Astrocyte of the cerebellum (primary cell): ENCODE results near the gene CYBC1.

Experiments
- DNase-seq: peaks from one replicate; pipeline ENCODE4 v3.0.0-alpha.2; 2011; ENCODE audit warnings: low read depth
- H3K4me3 ChIP-seq: 2 replicates; pipeline ENCODE4 v1.5.1; 2011; ENCODE audit warnings: mild to moderate bottlenecking, low read depth, low read length, moderate library complexity
- CTCF ChIP-seq: IDR thresholded peaks from 2 replicates; pipeline ENCODE4 v1.5.1; 2012; ENCODE audit warnings: low read length, low read depth, moderate library complexity, mild to moderate bottlenecking; ENCODE audit errors: missing control alignments
- in situ Hi-C: cut with HindIII; loops from 2 replicates; pipeline ENCODE4 v1.10.0; 2017; ENCODE audit warnings: low sequenced_read_pairs

The CYBC1 gene

GRCh38 chr17:82435601-82436583 lies 14.7 kb downstream of the CYBC1 start:
- TF ChIP-seq CTCF, result no peak
- no peak for DNase-seq
- in situ Hi-C loops, result no loop called here
- no peak overlapping the region for H3K4me3 ChIP-seq

DNA sequence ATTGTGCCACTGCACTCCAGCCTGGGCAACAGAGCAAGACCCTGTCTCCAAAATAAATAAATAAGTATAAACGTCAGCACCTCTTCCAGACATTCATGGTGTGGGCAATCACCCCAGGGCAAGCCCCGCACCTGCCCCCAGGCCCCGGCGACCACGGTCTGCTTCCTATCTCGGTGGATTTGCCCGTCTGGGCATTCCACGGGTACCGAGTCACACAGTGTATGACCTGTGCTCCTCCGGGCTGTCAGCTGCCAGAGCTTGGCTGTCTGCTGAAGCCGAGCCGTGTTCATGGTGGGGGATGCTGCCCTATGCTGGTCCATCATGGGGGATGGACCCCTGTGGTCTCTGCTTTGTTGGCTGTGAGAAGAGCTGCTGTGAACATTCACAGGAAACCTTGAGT lies 15.4 kb downstream of the CYBC1 start:
- no peak overlapping the region for H3K4me3 ChIP-seq
- no peak for TF ChIP-seq CTCF
- in situ Hi-C loops, result no loop called here
- DNase-seq, result no peak

DNA sequence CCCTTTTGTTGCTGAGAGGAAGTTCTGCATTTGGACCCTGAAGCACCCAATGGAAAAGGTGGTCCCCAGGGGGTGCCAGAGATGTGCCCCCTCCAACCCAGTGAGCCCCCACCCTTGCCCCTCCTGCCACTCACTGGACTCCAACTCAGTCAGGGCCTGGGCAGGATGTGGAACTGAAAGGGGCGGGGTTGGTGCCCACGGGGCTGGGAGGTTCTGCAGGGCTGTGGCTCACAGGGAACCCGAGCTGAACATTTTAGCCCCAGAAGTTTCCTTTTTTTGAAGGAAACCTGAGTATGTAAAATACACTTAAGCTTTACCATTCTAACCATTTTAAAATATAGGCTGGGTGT lies 16.4 kb downstream of the CYBC1 start:
- no peak for DNase-seq
- TF ChIP-seq CTCF, result no peak
- no peak overlapping the region for H3K4me3 ChIP-seq
- in situ Hi-C loops, result no loop called here

DNA sequence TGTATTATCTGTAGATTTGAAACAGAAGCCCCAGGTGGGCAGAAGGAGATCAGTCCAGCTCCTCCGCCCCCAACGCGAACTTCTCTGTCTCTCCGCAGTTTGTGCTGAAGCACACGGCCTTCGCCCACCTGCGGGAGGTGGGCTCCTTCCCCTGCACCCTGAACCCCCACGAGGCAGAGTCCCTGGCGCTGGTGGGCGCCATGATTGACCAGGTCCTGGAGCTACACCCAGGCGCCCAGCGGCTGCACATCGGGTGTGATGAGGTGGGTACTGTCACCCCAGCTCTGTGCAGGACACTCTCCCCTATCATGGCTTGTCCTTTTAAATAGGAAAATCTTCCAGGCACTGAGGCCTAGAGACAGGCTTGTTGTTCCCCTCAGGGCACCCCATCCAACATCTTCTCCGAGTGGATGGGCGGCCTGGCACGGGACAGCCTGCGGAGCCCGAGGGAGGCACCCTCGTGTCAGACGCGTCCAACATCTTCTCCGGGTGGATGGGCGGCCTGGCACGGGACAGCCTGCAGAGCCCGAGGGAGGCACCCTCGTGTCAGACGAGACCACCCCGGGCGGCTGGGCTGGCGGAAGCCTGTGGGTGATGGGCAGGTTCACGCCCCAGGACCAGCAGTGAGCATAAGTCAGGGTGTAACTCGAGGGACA lies 16.9 kb downstream of the CYBC1 start:
- no peak for TF ChIP-seq CTCF
- in situ Hi-C loops, result no loop called here
- DNase-seq, result no peak
- no peak overlapping the region for H3K4me3 ChIP-seq

- no peak for TF ChIP-seq CTCF
- in situ Hi-C loops, result no loop called here
- H3K4me3 ChIP-seq, result no peak overlapping the region
- DNase-seq, result no peak
Observed at GRCh38 chr17:82432017-82432416, 18.5 kb downstream of the CYBC1 start.

DNA sequence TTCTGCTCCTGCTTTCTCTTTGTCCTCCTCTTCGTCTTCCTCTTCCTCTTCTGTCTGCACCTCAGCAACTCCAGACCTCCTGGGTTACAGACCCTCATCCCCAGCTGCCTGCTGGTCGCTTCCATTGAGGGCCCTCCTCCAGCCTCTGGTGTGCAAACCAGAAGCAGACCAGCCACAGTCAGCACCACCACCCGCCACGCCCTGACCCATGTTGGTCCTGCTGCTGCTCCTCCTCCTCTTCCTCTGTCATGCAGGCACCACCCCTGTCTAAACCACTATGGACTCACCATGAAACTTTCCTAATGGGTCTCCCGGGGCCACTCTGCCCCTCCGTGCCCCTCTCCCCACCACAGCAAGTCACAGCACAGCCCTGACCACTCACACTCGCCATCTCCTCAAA lies 20.7 kb downstream of the CYBC1 start:
- DNase-seq, result no peak
- in situ Hi-C loops, result no loop called here
- no peak for TF ChIP-seq CTCF
- H3K4me3 ChIP-seq, result no peak overlapping the region
